MM.1S (cell line): ENCODE data around the gene PARD3.

Experiments
- CTCF ChIP-seq: fragments of 300-600 bp; sonication (generic); IDR thresholded peaks from 2 replicates; pipeline ENCODE4 v1.5.1; 2016; ENCODE audit warnings: antibody characterized with exemption, low read length, mixed read lengths
- EZH2 ChIP-seq: fragments of 300-600 bp; sonication (generic); optimal IDR thresholded peaks from 2 replicates; pipeline ENCODE3; 2017; ENCODE audit warnings: low read depth, mild to moderate bottlenecking, antibody characterized with exemption, low read length, mixed read lengths
- EZH2phosphoT487 ChIP-seq: fragments of 300-600 bp; sonication (generic); IDR thresholded peaks from 2 replicates; pipeline ENCODE4 v1.6.1; 2018; ENCODE audit warnings: antibody characterized with exemption, low read length

DNA sequence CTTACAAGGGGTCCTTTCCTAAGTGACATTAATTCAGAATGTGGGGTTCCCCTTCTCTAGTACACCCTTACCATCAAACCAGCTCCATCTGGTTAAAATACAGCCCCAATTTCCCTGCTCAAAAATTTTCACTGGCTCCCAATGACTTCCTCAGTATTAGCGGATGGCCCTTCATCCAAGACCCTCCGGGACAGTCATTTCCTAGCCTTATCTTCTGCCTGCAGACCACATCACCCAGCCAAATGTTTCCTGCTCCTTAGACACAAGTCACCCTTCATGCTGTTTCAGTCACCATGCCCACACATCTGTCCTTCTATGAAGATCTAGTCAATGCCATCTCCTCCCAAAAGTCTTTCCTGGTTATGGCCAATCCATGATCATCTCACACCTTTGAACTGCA, 45.2 kb downstream of the PARD3 start:
- TF ChIP-seq CTCF (no peak), EZH2phosphoT487 (no peak), EZH2 (no peak)
